ENCODE measurements around the gene ERMAP.
"Not testable (repeated sequence)": the region's sequence is repeated elsewhere in the genome, so short reads cannot be mapped to it uniquely, and the experiment has no call there.

Gene ERMAP

DNA sequence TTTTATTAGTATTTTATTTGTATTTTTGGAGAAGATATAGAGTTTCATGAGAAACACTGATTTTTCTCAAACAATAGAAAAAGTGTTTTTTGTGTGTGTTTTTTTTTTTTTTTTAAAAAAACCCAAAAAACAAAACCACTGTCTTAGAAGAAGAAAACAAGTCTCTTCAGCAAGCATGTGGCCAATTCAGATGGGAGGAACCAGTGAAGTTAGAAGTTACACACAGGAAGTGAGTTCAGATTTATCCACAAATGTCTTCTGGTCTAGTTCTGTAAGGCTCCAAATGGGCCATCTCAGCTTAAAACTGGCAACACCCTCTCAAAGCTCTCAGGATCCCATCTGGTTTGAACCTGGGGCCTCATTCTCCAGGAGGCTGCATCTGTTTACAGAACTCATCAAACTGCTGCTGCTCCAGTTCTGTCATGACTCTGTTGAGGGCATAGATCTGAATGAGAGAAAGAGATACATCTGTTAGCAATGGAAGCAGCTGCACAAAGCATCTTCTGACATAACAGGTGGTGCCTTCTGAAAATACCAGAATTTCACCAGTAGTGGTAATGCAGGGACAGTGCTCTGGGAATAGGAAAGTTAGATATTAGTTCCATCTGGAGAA lies 9.8 kb upstream of the ERMAP start:
- DNase-seq, result no peak

DNA sequence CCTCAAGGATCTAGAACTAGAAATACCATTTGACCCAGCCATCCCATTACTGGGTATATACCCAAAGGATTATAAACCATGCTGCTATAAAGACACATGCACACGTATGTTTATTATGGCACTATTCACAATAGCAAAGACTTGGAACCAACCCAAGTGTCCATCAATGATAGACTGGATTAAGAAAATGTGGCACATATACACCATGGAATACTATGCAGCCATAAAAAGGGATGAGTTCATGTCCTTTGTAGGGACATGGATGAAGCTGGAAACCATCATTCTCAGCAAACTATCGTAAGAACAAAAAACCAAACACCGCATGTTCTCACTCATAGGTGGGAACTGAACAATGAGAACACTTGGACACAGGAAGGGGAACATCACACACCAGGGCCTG lies 2.1 kb upstream of the ERMAP start:
- DNase-seq, result not testable (repeated sequence)

DNA sequence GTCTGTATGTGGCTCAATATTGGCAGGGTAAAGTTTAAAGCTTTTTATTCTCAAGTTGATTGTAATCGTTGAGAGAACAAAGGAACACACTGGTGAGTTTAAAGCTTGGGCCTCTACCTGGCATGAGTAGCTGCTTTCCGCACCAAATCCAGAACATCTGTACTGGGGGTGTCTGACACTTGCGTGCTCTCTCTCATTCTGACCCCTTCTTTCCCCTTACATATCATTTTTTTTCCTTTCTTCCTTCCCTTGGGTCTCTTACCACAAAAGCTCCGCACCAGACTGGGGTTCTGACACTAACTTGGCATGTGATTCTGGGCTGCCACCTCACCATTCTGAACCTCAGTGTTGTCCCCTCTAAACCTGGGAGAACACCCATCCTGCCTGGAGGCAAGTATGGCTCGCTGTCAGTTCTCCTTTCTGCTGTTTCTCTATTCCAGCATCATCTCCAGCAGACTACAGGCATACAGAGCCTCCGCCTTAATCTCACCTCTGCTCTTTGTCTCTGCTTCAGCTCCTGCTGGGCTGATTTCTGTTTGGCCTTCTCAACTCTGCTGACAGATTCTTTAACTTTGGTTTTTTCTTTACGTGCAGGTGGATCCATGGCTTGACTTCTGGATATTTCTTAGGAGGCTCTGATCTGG lies 859 bp upstream of the ERMAP start:
- no peak for DNase-seq

DNA sequence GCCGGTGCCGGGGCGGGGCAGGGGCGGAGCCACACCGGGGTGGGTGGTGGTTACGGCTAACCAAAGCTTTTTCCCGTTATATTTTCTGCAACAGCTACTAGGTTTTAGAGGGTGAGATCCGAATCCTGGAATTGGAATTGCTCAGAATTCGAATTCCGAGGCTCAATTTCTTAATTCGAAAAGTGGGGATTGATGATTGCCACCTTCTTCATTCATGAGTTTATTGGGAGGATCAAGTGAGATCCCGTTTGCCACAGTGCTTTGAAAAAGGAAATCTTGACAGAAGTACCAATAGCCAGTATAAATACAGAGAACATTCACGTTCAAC lies 482 bp downstream of the ERMAP start:
- DNase-seq, result no peak

DNA sequence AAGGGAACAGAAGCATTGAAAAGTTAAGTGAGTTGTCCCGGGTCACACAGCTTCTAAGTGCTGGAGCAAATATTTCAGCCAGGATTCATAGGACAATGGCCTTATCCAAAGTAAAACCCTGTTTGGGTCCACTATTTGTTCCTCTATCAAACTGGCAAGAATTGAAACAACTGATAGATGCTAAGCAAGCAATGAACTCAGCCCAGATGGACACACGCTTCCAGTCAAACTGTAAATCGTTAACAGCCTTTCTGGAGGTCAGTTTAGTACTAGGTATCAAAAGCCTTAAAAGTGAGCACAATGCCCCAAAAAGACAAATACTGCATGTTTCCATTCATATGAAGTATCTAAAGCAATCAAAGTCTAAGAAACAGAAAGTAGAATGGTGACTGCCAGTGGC lies 1.1 kb downstream of the ERMAP start:
- no peak for DNase-seq

DNA sequence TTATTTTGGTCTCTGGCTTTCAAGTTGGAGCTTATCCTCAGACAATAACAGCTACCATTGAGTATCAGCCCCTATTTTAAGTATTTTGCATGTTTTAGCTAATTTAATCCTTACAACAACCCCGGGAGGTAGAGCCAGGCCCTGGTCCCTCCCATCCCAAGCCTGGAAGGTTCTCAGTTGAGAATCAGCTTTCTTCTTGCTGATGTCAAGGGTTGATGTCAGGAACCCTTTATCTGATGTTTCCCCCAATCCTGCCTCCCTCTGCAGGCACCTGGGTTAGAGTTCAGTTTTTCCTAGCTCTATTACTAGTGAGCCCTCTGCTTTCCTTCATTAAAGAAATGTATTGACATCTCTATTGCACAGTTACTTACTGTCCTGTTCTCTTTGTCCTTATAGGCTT lies 3.9 kb downstream of the ERMAP start:
- DNase-seq, result no peak

DNA sequence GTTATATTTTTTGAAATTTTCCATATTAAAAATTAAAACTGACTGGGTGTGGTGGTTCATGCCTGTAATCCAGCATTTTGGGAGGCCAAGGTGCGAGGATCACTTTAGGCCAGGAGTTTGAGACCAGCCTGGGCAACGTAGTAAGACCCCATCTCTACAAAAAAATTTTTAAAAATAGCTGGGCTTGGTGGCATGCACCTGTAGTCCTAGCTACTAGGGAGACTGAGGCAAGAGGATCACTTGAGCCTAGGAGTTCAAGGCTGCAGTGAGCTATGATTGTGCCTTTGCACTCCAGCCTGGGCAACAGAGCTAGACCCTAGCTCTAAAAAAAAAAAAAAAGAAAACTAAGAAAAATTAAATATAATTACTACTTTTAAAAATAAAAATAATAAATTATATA lies 4.8 kb downstream of the ERMAP start:
- no peak for DNase-seq

DNA sequence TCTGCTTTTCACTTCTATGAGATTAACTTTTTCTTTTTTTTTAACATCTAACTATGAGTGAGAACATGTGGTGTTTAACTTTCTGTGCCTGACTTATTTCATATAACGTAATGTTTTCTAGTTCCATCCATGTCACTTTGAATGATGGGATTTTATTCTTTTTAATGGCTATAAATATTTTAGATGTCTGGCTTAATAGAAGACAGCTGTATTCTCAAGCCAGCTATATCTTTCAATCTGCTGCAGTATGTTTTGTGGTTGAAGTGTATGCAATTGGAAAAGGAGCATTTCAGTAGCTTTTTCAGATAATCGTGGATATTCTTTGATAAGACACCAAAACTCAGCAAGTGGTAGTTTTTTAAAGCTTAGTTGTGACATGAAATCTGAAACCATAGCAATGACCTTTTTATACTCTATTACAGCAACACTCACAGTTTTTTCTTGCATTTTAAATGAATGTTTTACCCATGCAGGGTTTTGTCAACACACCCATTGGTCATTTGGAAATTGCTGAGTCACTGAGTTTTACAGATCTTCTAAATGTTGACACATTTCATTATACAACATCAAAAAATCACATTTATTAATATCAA lies 6.0 kb downstream of the ERMAP start:
- no peak for DNase-seq

DNA sequence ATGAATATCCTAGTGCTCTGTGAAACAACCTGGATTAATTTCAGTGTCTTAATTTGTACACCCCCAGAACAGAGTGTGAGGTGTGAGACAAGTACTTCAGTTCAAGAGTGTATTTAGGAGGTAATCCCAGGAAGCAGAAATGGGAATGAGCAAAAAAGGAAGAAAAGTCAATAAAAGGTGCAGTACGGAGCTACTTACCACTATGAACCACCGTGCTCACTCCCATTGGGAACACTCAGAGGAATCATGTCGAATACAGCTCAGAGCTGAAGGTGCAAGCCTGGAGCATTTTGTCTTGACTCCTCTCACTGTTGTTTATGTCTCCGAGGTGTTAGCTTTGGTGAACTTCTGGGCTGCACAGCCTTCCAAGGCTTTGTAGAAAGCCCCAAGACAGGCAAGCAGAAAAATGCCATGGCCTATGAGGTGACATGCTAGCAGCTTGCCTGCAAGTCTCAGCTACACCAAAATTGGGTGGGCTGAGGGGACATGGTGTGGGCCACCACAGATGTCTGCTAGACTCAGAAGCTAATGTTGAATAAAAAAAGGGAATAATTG lies 7.6 kb downstream of the ERMAP start:
- no peak for DNase-seq

DNA sequence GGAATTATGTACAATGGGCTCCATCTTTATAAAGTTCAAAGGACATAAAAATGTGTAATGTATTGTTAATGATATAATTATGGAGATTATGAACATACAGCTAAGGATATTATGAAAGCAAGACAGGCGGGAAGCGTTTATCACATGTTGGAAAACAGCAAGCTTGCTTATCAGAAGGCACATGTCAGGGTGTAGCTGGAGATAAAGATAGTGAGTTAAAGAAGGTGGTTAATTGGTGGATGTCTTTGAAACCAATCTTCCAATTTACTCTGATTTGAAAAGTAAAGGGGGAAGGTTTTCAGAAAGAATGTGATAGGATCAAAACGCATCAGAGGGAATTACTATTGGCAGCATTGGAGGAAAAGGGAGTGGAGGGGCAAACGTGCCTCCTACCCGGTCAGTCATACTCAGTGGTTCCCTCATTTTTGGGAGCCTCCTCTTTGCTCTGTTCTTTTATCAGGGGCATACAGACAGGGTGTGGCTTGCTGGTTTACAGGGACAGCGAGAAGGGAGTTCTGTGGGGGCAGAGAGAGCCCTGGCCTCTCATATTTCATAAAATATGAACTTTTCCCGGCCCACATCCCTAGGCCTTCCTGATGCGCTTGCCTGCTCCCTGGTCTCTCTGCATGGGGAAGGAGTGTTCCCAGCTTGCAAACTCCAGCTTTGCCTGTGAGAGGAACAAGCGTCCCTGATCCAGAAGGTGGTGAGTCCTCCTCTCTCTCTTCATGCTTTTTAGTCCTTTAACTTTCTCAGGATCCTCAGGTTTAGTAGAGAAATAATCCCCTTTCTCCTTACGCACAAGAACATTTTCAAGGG lies 8.3 kb downstream of the ERMAP start:
- no peak for DNase-seq

DNA sequence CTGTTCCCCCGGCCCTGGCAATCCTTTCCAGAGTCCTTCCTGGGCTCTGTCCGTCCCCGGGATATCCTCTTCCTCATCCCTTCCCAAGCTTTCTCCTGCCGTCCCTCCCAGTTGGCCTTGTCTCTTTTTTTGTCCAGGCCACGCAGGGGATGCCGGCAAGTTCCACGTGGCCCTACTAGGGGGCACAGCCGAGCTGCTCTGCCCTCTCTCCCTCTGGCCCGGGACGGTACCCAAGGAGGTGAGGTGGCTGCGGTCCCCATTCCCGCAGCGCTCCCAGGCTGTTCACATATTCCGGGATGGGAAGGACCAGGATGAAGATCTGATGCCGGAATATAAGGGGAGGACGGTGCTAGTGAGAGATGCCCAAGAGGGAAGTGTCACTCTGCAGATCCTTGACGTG lies 13.7 kb downstream of the ERMAP start:
- no peak for DNase-seq

DNA sequence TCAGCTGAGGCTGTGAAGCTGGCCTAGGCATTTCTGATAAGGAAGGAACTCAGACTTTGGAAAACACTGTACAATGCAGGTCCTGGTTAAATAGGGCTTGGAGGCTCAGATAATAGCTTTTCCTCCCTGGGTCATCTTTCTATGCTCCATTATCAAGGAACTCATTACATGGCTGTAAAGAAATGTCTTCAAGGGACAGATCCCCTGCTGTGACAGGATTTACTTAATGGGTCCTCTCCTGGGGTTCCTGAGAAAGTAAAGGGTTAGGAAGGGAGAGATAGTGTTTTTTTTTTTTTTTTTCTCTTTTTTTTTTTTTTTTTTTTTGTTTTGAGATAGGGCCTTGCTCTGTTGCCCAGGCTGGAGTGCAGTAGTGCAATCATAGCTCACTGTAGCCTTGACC lies 14.4 kb downstream of the ERMAP start:
- DNase-seq, result no peak

DNA sequence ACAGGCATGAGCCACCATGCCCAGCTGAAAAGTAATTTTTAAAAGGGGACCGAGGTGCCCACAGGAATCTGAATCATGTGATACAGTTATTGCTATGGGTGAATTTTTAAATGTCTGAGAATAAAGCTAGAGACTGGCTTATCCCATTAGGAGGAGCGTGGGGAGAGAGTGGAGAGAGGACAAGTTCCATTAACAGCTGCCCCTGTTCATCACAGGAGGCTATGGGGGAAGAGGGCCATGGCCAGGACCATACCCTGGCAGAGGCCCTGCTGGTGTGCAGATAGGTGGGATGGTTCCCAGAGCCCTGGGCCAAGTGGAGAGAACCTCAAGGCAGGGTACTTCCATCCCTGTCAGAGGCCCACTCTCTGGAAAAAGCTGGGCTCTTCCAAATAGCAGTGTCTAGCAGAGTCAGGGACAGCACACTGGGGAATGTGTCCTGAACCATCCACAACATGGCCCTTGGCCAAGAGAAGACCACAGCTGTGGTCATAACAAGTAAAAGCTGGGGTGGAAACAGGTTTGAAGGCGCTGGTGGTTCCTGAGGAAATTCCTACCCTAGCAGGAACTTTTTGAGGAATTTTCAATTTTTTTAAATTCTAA lies 15.8 kb downstream of the ERMAP start:
- no peak for DNase-seq

DNA sequence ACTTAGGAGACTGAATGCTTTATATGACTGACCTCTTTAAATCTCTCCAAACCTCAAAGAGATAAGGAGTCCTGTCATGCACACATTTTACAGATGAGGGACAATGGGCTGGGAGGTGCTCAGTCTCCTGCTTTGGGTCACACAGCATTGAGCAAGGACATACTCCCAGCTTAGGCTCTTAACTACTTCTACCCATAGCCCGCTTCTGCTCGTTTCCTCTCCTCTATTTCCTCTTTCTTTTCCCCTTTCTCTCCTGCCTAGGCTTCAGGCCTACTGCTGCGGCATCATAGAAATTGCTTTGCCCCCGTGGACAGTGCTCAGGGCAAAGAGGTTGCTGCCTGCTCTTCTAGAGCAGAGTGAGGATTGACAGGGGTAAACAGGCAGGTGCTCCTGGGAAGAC lies 17.1 kb downstream of the ERMAP start:
- no peak for DNase-seq

DNA sequence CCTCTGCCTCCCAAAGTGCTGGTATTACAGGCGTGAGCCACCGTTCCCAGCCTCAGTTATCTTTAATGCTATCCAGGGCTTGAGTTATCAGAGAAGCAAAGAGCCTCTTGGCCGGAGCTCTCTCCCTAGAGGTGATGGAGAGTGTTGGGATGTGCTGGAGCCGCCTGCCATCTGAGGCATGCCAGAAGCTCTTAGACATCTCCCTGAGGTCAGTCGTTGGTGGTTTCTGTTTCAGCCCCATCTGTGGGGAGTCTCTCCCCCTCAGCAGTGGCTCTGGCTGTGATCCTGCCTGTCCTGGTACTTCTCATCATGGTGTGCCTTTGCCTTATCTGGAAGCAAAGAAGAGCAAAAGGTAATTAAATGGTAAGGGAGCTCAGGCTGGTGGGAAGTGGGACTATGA lies 17.9 kb downstream of the ERMAP start:
- DNase-seq, result no peak

DNA sequence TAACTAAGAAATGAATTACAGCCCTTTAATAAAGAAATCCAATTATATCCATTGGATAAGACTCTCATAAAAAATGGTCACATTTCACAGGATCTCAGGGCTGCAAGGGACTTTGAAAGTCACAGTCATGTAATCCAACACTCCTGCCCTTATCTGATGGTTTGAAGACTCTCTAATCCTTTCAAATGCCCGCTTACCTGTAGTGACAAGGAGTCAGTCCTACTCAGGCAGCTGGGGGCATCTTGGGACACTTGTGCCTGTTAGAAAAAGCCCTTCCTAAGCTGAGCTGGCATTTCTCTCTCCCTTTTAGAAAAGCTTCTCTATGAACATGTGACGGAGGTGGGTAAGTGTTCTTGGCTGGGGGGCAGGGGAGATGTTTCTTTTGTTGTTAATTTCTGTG lies 18.5 kb downstream of the ERMAP start:
- DNase-seq, result no peak

DNA sequence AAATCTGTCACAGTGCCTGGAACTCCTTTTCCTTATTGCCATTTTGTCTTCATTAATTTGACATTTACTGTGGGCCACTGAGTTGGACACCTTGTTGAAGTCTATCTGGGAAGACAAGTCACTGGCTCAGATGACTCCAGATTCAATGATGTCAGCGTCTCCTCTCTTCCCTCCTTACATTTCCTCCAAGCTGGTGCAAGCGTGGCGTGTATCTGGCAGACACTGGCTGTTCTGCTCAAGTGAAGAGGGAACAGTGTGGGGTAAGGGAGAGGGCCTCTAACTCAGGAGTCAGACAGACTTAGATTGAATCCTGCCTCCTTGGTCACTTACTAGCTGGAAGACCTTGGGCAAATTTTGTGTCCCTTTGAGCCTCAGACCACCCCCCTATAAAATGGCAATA lies 20.8 kb downstream of the ERMAP start:
- DNase-seq, result no peak

DNA sequence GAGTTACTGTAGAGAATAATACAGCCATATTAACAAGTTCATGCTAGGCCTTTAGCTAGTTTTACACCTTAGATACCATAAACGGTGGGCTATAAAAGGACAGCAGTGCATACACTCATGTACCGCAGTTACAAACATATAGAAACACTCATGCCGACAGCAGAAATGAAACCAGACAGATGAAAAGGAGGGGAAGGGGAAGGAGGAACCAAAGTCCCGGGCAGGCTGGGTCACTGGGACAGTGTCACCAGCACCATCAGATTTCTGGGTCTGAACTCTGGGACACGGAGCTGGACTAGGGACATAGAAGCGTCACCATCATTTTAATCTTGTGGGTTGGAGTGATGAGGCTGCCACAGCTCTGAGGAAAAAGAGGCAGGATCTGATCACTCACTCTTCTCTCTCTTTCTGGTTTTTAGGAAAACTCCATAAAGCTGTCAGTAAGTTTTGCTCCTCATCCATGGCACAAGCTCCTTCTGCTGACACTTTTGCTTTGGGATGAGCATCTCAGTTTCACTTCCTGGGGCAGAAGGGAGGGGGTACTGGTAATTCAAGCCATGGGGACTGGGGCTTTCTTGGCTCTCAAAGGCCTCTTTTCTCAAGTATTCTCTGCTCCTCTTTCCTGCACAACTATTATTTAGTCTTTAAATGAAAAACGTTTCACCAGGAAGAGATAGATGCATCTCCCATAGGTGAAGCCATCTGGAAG lies 21.7 kb downstream of the ERMAP start:
- DNase-seq, result no peak

DNA sequence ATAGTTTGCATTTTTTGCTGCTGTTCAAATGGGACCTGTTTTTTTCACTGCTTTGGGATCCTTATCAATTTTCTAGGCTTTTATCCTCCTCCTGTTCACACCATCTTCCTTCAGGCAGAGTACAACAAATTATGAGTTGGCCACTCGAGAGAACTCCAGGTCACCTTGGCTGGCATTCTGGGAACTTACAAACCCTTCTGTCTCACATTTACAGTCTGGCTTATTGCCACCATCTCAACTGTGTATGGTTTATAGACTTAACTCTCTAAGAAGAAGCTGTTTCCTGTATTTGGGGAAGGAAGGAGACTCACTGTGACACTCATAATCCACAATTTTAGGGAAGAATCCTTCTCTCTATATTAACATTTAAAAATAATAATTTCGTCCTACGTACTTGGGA lies 24.1 kb downstream of the ERMAP start:
- no peak for DNase-seq

DNA sequence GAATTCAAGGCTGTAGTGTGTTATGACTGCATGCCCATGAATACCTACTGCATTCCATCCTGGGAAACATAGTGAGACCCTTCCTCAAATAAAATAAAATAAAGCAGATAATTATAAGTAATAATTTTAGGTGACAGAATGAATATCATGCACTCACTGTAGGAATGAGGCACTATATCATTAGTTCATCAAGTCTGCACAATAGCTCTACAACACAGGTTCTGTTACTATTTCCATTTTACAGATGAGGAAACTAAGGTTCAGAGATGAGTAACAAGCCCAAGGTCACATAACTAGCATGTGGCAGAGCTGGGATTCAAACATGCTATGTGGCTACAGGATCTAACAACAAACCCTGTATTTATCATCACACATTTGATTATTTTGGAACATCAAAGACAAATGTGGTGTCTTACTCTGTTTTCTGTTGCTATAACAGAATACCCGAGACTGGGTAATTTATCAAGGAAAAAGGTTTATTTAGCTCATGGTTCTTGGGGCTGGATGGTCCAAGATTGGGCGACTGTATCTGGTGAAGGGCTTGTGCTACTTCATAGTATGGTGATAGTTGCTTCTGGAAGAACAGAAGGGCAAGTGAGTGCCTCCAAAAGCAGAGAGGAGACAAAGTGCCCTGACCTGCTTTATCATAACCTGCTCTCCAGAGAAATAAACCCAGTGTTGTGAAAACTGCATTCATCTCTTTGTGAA lies 24.7 kb downstream of the ERMAP start:
- no peak for DNase-seq

DNA sequence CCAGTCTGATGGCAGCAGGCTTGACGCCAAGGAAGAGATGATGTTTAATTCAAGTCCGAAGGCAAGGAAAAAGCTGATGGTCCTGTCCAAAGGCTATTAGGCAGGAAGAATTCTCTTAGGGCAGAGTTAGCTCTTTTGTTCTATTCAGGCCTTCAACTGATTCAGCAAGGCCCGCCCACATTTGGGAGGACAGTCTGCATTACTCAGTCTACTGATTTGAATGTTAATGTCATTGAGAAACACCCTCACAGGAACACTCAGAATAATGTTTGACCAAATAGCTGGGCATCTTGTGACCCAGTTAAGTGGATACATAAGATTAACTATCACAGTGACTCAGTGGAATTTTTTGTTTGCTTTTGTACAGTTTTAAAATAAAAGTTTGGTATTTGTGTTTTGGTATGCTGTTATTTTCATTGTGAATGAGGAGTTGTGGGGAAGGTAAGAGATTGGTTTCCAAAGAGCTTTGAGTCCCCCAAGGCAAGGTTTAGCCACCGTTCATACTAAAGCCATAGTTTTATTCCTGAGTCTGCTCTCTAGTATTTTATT lies 27.7 kb downstream of the ERMAP start:
- no peak for DNase-seq

DNA sequence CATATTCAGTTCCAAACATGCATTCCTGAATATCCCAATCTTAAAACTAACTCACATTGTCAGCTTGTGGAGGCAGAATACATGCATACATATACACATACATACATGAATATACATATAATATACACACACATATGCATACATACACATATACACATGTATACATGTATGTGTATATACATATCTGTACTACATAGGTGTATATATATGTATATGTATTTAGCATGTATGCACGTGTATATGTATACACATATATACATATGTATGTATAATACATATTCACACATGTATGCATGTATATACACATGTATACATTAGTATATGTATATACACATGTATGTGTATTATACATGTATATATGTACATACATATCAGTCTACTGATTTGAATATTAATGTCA lies 28.3 kb downstream of the ERMAP start:
- DNase-seq, result no peak

Data from CD4-positive, alpha-beta T cell treated with Interferon gamma for 1 hour (primary cell).